Smooth muscle cell of the umbilical artery (primary cell): ENCODE data around the gene PCSK1. TPM values are rescaled to one million over a fixed set of nuclear protein-coding genes. Genes with fewer than 3 reads are reported as not detected.

Source experiments
- total RNA-seq: library from RNA; depleted of rRNA; stranded (reverse); fragments of >200 nt; gene quantifications from 2 replicates; pipeline ENCODE4 v1.2.3, GENCODE V29; 2014

Gene PCSK1
- not detected in 2 replicates for total RNA-seq

GRCh38 chr5:96433066-96433447, at the start of gene PCSK1:
Gene PCSK1 (minus strand): TSS chr5:96433248. CDS start chr5:96433042, 206 bp downstream.

Other genes starting within 250 kb of the PCSK1 start
- gene CAST, start 229.1 kb upstream of the PCSK1 start, total RNA-seq, result 143 and 227 TPM in 2 replicates